AG10803 (cell line): ENCODE data around the gene OSBPL7.

Experiments
- DNase-seq: peaks from one replicate; pipeline ENCODE4 v3.0.0; 2010; ENCODE audit warnings: low read depth
- H3K4me3 ChIP-seq: 2 replicates; pipeline ENCODE4 v1.5.1; 2011; ENCODE audit warnings: mild to moderate bottlenecking, low read length, control low read depth
- TF ChIP-seq, protein P1 (sequence below): conservative IDR thresholded peaks from 2 replicates; pipeline ENCODE4 v1.5.1; 2011; ENCODE audit warnings: mild to moderate bottlenecking, low read length, control low read depth, inconsistent platforms

The OSBPL7 gene

DNA sequence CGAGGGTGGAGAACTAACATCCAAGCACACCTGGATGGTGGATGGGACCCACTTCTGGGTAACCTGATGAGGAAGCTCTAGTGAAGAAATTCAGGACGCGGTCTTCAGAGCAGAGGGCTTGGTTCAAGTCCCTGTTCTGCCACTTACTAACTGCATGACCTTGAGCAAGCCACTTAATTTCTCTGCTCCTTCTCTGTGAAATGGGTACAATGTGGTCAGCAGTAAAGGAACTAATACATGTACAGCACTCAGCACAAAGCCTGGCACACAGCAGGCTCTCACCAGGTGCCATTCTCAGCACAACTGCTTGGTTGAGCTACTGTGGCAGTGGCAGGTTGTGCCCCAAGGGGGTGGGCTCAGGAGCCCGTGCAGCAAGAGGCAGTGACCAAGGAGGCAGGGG is 1.9 kb upstream of the OSBPL7 start:
- TF ChIP-seq, protein P1, sequence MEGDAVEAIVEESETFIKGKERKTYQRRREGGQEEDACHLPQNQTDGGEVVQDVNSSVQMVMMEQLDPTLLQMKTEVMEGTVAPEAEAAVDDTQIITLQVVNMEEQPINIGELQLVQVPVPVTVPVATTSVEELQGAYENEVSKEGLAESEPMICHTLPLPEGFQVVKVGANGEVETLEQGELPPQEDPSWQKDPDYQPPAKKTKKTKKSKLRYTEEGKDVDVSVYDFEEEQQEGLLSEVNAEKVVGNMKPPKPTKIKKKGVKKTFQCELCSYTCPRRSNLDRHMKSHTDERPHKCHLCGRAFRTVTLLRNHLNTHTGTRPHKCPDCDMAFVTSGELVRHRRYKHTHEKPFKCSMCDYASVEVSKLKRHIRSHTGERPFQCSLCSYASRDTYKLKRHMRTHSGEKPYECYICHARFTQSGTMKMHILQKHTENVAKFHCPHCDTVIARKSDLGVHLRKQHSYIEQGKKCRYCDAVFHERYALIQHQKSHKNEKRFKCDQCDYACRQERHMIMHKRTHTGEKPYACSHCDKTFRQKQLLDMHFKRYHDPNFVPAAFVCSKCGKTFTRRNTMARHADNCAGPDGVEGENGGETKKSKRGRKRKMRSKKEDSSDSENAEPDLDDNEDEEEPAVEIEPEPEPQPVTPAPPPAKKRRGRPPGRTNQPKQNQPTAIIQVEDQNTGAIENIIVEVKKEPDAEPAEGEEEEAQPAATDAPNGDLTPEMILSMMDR, result no peak
- DNase-seq, result no peak
- H3K4me3 ChIP-seq, result no peak overlapping the region

DNA sequence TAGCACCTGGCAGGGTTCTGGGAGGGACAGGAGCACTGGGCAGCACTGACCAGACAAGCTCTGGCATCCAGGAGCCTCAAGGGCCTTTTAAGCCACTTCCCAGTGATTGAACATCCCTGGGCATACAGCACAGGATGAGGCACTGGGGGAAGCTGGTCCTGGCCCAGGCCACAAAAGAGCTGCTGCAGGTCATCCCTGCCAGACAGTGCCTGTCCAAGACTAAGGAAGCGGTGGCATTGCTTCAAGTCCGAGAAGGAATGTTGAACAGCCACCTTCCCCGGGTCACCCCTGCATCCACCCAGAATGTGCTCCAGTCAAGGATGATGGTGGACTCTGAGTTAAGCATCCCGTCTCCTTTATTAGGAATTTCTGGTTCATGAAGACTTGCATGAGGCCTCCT is 1.2 kb upstream of the OSBPL7 start:
- H3K4me3 ChIP-seq, result no peak overlapping the region
- no peak for DNase-seq
- TF ChIP-seq, protein P1, result no peak

DNA sequence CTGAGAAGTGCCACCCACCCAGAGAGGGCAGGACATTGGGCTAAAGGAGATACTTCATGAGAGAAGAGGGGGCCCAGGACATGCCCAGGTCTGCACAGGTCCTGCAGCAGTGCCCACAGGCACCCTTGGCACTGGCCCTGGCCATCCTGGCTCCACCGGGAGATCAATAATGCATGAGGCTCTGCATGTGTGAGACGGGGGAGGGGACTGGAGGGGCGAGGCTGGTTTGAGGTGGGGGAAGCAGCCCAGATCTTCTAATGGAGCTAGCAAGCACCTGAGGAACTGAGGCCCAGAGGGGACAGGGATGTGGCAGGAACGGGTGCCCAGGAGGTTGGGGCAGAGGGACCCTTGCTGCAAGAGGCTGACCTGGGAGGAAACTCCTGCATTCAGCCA is 567 bp downstream of the OSBPL7 start:
- TF ChIP-seq, protein P1, result no peak
- peak overlapping the region; percentile 77 for H3K4me3 ChIP-seq
- DNase-seq, result no peak

DNA sequence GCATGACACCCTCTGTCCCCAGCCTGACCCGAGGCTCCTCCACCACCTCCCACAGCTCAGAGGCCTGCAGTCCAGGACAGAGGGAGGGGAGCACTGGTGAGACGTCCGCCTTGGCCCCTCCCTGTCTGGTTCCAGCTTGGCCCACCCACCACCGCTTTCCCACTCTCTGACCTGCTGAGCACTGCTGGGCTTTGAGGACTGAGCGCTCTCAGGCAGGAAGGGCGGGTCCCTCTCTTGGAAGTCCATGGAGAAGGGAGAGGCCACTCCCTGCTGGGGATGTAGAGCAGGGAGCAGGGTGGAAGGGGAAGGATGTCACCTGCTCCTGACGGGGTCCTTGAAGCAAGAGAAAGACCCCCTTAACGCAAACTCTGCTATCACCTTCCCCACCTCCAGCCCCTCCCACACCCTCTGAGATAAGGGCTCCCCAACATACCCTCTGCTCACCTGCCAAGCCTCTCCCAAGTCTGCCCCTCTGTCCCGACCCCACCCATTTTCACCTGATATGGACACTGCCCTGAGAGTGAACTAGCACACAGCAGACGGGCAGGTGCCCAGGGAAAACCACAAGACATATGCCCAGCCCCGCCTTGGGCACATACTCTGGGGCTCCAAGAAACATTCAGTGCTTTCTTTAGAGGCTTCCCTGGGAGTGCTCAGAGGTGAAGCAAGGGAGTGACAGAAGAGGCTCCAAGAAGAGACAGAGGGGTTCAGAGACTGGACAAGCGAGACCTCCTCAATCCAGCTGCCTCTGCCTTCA is 1.4 kb downstream of the OSBPL7 start:
- no peak for DNase-seq
- H3K4me3 ChIP-seq, result no peak overlapping the region
- TF ChIP-seq, protein P1, result no peak

DNA sequence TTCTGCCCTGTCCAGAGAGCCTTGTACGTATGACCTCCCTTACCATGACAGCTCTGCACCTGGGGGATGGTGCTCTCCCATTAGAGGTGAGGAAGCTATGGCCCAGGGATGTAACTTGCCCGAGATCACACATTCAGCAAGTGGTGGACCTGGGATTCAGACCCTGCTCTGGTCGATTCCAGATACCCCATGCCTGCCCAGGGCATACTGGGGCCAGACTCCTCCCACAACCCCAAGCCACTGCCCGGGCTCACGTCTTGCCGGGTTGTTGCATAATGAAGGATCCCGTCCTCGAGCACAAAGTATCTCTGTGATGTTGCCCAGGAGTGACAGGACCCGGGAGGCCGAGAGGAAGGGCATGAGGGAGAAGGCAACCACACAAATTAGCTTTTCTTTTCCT is 2.1 kb downstream of the OSBPL7 start:
- H3K4me3 ChIP-seq, result no peak overlapping the region
- no peak for DNase-seq
- TF ChIP-seq, protein P1, result no peak

DNA sequence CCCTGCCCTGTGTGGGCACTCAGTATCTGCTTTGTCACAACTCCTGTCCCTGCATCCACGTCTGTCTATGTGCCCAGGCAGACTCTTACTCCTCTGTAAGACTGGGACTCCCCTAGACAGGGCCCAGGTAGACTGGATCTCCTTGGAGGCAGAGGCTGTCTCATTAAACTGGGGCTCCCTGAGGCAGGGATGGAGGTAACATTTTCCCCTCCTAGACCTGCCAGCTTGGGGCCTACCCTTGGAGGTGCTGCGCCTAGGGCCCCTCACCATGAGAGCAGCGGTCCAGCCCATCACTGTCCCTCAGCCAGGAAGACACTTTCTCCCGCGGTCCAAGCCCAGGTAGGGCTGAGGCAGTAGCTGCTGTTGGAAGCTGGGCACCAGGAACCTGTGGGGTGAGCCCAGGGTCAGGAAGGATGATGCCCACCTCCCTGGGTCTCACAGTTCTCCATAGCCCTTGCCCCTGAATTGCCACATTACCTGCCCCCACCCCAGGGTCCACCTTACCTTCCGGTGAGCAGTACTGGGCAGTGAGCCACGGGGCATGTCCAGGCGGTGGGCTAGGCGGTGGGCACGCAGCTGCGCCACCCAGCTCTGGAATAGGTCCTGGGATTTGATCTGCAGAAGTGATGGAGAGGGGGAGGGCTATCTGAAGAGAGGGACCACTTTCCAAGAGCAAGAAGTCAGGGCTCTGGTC is 3.4 kb downstream of the OSBPL7 start:
- no peak overlapping the region for H3K4me3 ChIP-seq
- DNase-seq, result no peak
- TF ChIP-seq, protein P1, result no peak

DNA sequence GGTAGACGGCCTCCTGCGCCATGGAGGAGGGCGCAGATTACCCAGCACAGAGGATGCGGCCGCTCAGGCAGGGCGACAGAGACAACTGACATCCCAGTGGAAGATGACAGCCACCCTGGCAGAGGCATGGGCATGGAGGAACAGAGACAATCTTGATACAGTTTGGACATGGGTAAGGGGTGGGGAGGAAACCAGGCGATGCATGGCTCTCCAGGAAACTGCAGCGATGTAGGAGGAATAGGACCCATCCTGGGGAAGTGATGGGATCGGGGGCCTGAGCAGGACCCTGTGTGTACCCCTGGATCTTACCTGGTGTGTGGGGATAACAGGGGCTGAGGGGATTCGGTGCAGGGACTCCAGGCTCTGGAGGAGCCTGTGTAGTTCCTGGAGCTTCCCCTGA is 4.6 kb downstream of the OSBPL7 start:
- no peak for DNase-seq
- H3K4me3 ChIP-seq, result no peak overlapping the region
- TF ChIP-seq, protein P1, result no peak
